HG02938 (cell line): ENCODE measurements around the gene TNS4.

Source experiments
- ATAC-seq: cut with Tn5 transposase; IDR thresholded peaks from one replicate; pipeline ENCODE4 v1.9.1; 2021; ENCODE audit warnings: mild to moderate bottlenecking, moderate library complexity; ENCODE audit not compliant: unreplicated experiment

Gene TNS4

GRCh38 chr17:40442392-40443195, 58.8 kb downstream of the TNS4 start:
- no peak for ATAC-seq

GRCh38 chr17:40440166-40440565, 61.3 kb downstream of the TNS4 start:
- no peak for ATAC-seq

- no peak for ATAC-seq
Observed at GRCh38 chr17:40437095-40437732, 64.2 kb downstream of the TNS4 start.

GRCh38 chr17:40436636-40437035, 64.8 kb downstream of the TNS4 start:
- no peak for ATAC-seq

DNA sequence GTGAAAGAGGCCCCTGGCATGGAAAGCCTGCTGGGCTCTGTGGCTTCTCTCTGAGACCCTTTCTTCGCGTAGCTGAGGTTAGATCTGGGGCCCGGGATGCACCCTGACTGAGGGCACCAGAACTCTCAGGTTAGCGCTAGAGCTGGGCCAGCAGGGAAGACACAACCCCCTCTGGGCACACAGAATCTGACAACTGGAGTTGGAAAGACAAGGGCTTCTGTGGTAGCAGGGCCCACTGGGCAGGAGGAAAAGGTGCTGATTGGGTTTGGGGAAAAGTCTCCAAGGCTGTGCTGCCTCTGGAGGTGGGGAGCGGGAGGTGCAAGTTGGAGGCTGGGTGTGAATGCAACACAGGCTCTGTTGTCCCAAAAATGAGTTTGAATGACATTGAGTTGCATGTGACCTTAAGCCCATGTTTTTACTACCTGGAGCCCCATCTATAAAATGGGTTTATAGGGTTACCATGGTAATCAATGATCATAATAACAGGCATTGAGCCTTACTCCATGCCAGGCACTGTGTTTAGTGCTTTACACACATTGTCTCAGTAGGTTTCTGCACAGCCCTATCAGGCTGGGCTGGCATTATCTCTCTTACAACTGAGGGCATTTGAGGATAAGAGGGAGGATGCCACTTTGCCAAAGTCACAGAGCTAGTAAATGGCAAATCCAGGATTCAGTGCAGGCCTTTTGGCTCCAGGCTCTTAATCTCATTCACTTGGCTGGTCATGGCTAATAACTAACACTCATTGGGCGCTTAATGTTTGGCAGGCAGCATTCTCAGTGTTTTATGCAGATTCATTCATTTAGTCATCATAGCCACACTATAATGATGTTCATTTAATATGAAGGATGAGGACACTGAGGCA, 67.6 kb downstream of the TNS4 start:
- no peak for ATAC-seq

- no peak for ATAC-seq
Observed at GRCh38 chr17:40432864-40433528, 68.4 kb downstream of the TNS4 start.

DNA sequence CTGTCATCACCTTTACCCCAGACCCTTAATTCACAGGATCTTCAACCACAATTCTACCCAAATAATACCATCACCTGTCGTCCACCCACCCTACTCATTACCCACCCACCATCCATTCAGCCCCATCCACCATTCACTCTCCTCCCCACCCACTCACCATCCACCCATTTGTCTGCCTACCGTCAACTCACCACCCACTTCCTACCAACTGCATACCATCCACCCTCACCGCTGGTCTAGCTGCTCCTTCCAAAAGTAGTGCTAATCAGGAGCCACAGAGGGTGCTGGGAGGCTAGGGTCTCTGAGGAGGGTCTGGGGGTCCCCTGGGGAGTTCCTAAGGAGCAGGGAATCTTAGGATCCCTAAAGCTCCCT, 70.2 kb downstream of the TNS4 start:
- no peak for ATAC-seq

DNA sequence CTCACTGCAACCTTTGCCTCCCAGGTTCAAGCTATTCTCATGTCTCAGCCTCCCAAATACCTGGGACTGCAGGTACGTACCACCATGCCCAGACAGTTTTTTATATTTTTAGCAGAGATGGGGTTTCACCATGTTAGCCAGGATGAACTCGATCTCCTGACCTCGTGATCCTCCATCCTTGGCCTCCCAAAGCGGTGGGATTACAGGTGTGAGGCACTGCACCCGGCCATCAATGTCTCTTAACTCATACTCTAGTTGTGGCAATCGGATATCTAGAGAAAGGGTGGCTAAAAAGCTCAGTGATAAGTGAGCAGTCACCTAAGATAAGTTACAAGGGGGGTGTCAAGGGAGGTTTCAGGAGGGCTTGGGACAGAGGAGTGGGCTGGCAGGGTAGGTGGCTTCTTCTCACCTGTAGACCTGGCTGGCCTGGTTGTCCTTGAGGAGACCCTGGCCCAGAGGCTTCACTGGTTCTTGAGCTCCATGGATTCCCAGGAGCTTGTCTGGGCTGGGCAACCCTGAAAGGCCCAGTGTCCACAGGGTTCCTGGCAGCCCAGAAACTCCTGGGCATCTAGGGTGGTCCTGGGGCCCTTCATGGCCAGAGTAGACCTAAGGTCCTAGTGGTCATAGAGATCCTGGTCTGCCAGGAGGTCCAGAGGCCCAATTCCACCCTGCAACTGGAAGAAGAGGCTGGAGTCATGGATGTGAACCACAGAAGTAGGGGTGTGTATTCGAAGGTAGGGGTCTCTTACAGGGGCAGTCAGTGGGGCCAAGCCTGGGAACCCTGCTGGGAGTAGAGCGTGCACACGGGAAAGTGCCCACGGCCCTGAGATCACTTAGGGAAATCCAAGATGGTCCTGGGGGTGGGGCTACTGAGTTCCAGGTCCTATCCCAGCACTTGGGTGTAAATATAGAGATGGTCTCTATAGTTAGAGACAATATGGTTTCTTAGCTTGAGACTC, 70.9 kb downstream of the TNS4 start:
- ATAC-seq, result no peak

GRCh38 chr17:40427002-40427491, 74.4 kb downstream of the TNS4 start:
- no peak for ATAC-seq
